WTC11 (cell line): ENCODE results near the gene DOK5.

Source experiments
- CBFB ChIP-seq: sonication (generic); formaldehyde crosslinking; IDR thresholded peaks from 2 replicates; pipeline ENCODE4 v1.8.1; 2022; ENCODE audit warnings: mild to moderate bottlenecking, low read depth, missing genetic modification reagents
- CTCF ChIP-seq: fragments of 200-600 bp; IDR thresholded peaks from 2 replicates; pipeline ENCODE4 v1.8.0; 2022; ENCODE audit warnings: antibody characterized with exemption
- GABPB1 ChIP-seq: sonication (generic); formaldehyde crosslinking; IDR thresholded peaks from 2 replicates; pipeline ENCODE4 v1.8.1; 2023; ENCODE audit warnings: mild to moderate bottlenecking, missing genetic modification reagents
- RORB ChIP-seq: fragments of 250-450 bp; sonication (Bioruptor Pico); IDR thresholded peaks from 2 replicates; pipeline ENCODE4 v1.9.0; 2021; ENCODE audit warnings: mild to moderate bottlenecking
- USF1 ChIP-seq: sonication (generic); formaldehyde crosslinking; IDR thresholded peaks from 2 replicates; pipeline ENCODE4 v1.8.0; 2022; ENCODE audit warnings: mild to moderate bottlenecking, missing genetic modification reagents

- TF ChIP-seq GABPB1 (CRISPR knock-in tag) (no peak), RORB (CRISPR knock-in tag) (no peak), CBFB (CRISPR knock-in tag) (no peak), CTCF (no peak), USF1 (CRISPR knock-in tag) (no peak)
Measured at GRCh38 chr20:54585217-54585616, 109.8 kb downstream of the DOK5 start.
